Endodermal cell (in vitro differentiated cells): ENCODE data around the gene PSTPIP2. TPM values are rescaled to one million over a fixed set of nuclear protein-coding genes. Genes with fewer than 3 reads are reported as not detected.

Experiments
- DNase-seq: peaks from one replicate; pipeline ENCODE4 v3.0.0-alpha.2; 2017
- H3K27ac ChIP-seq: 2 replicates; pipeline ENCODE4 v1.5.1; 2013; ENCODE audit warnings: mild to moderate bottlenecking, low read depth, low read length, moderate library complexity
- H3K27me3 ChIP-seq: 2 replicates; pipeline ENCODE4 v1.6.1; 2013; ENCODE audit warnings: mild to moderate bottlenecking, low read length, moderate library complexity; ENCODE audit not compliant: insufficient read depth, control insufficient read depth, poor library complexity, severe bottlenecking
- H3K36me3 ChIP-seq: 2 replicates; pipeline ENCODE4 v1.7.0; 2013; ENCODE audit warnings: mild to moderate bottlenecking, low read length, moderate library complexity; ENCODE audit not compliant: control insufficient read depth, insufficient read depth
- H3K4me1 ChIP-seq: one replicate; pipeline ENCODE4 v1.7.0; 2013; ENCODE audit warnings: low read length; ENCODE audit not compliant: control insufficient read depth, insufficient read depth
- H3K4me3 ChIP-seq: 2 replicates; pipeline ENCODE4 v1.5.1; 2013; ENCODE audit warnings: mild to moderate bottlenecking, low read length, moderate library complexity
- H3K9ac ChIP-seq: 2 replicates; pipeline ENCODE4 v1.6.1; 2013; ENCODE audit warnings: mild to moderate bottlenecking, low read length, moderate library complexity; ENCODE audit not compliant: poor library complexity, severe bottlenecking; ENCODE audit errors: extremely low read depth
- H3K9me3 ChIP-seq: 2 replicates; pipeline ENCODE4 v1.6.1; 2013; ENCODE audit warnings: mild to moderate bottlenecking, low read length, moderate library complexity; ENCODE audit not compliant: control insufficient read depth
- H3K27ac Mint-ChIP-seq: 2 replicates; pipeline ENCODE4 v1.8.0; 2020; ENCODE audit warnings: mixed read lengths
- H3K27me3 Mint-ChIP-seq: 2 replicates; pipeline ENCODE4 v1.8.0; 2021; ENCODE audit warnings: mild to moderate bottlenecking, mixed read lengths; ENCODE audit not compliant: insufficient read depth
- H3K36me3 Mint-ChIP-seq: 2 replicates; pipeline ENCODE4 v1.8.0; 2020; ENCODE audit warnings: low read depth, mixed read lengths
- H3K4me1 Mint-ChIP-seq: 2 replicates; pipeline ENCODE4 v1.8.0; 2020; ENCODE audit warnings: mixed read lengths
- H3K4me3 Mint-ChIP-seq: 2 replicates; pipeline ENCODE4 v1.8.0; 2020; ENCODE audit warnings: mild to moderate bottlenecking, moderate library complexity, mixed read lengths
- H3K9me3 Mint-ChIP-seq: 2 replicates; pipeline ENCODE4 v1.8.0; 2020; ENCODE audit warnings: mild to moderate bottlenecking, mixed read lengths
- CTCF ChIP-seq: fragments of 200-600 bp; sonication (generic); conservative IDR thresholded peaks from 2 replicates; pipeline ENCODE4 v1.5.0; 2021; ENCODE audit warnings: antibody characterized with exemption, mild to moderate bottlenecking
- WGBS, 2 experiments: methylation state at CpG; one replicate each; pipeline versions ENCODE4 v1.1.5 to v1.1.7; 2013; ENCODE audit warnings: missing lambda C conversion rate in 2 of 2, mixed read lengths in 1 of 2; ENCODE audit not compliant: insufficient coverage in 1 of 2, insufficient read length in 1 of 2; 5-methylcytosine and 5-hydroxymethylcytosine counted together
- total RNA-seq, 2 donors: library from RNA; stranded (reverse); fragmentation: NEBNext Ultra II Directional in 1 of 2; extraction: Animal tissue kit (Norgen Biotek cat#: 25700) in 1 of 2; gene quantifications; 2 replicates in 1 of 2; 3 replicates in 1 of 2; pipeline ENCODE4 v1.2.1, GENCODE V29; 2021

PSTPIP2 gene
- total RNA-seq, 2 donors from 2014 or later, result 10.6 to 10.8 TPM

- H3K4me1 Mint-ChIP-seq, result no peaks in the 10 kb centered on the region
- H3K36me3 Mint-ChIP-seq, result peaks cover 12% of the 10 kb centered on the region
- no peaks in the 10 kb centered on the region for H3K27me3 ChIP-seq
- H3K36me3 ChIP-seq, result peaks cover 6% of the 10 kb centered on the region
- H3K27me3 Mint-ChIP-seq, result no peaks in the 10 kb centered on the region
- no peak overlapping the region for H3K4me3 ChIP-seq
- H3K4me3 Mint-ChIP-seq, result no peak overlapping the region
- H3K4me1 ChIP-seq, result no peaks in the 10 kb centered on the region
- H3K9me3 ChIP-seq, result no peaks in the 10 kb centered on the region
- no peak for DNase-seq
- 88 to 96% methylated on average over 4 of the region's 4 CpGs for WGBS, 2 experiments
- H3K9ac ChIP-seq, result no peak overlapping the region
- no peak overlapping the region for H3K27ac Mint-ChIP-seq
- no peak overlapping the region for H3K27ac ChIP-seq
- H3K9me3 Mint-ChIP-seq, result peaks cover under 1% of the 10 kb centered on the region
- no peak for TF ChIP-seq CTCF
Observed at GRCh38 chr18:45984546-45985235, 87.4 kb downstream of the PSTPIP2 start.

- Histone ChIP-seq H3K4me1 (no peaks in the 10 kb centered on the region), H3K9me3 (no peaks in the 10 kb centered on the region), H3K9ac (no peak overlapping the region), H3K27ac (no peak overlapping the region), H3K4me3 (no peak overlapping the region), H3K27me3 (no peaks in the 10 kb centered on the region), H3K36me3 (no peaks in the 10 kb centered on the region)
- TF ChIP-seq CTCF, result no peak
- Mint-ChIP-seq H3K27ac (no peak overlapping the region), H3K27me3 (no peaks in the 10 kb centered on the region), H3K4me1 (no peaks in the 10 kb centered on the region), H3K9me3 (no peaks in the 10 kb centered on the region), H3K36me3 (no peaks in the 10 kb centered on the region), H3K4me3 (no peak overlapping the region)
- 89 to 100% methylated on average over 1 to 2 of the region's 2 CpGs for WGBS, 2 experiments
- no peak for DNase-seq
Observed at GRCh38 chr18:45981821-45982220, 90.2 kb downstream of the PSTPIP2 start.

GRCh38 chr18:45980229-45980628 is 91.8 kb downstream of the PSTPIP2 start:
- Histone ChIP-seq H3K36me3 (no peaks in the 10 kb centered on the region), H3K9ac (no peak overlapping the region), H3K9me3 (no peaks in the 10 kb centered on the region), H3K27me3 (no peaks in the 10 kb centered on the region), H3K27ac (no peak overlapping the region), H3K4me1 (no peaks in the 10 kb centered on the region), H3K4me3 (no peak overlapping the region)
- 88 to 90% methylated on average over 2 of the region's 2 CpGs for WGBS, 2 experiments
- no peaks in the 10 kb centered on the region for H3K4me1 Mint-ChIP-seq
- no peaks in the 10 kb centered on the region for H3K9me3 Mint-ChIP-seq
- no peak overlapping the region for H3K27ac Mint-ChIP-seq
- DNase-seq, result no peak
- no peak for TF ChIP-seq CTCF
- no peaks in the 10 kb centered on the region for H3K36me3 Mint-ChIP-seq
- no peaks in the 10 kb centered on the region for H3K27me3 Mint-ChIP-seq
- no peak overlapping the region for H3K4me3 Mint-ChIP-seq
